Measurements from ENCODE around the gene NGEF. TPM values are rescaled to one million over a fixed set of nuclear protein-coding genes. Genes with fewer than 3 reads are reported as not detected.

Gene NGEF
- polyA plus RNA-seq, 1 experiment = 0.10 TPM

- peaks cover 6% of the 10 kb centered on the region for H3K27me3 ChIP-seq (ENCODE audit: control insufficient read depth, insufficient read depth, low read length)
- H3K27ac ChIP-seq (ENCODE audit: low read depth, low read length) = no peak overlapping the region
- no peak for DNase-seq (ENCODE audit: low read depth, low spot score)
- H3K9me3 ChIP-seq (ENCODE audit: control insufficient read depth, insufficient read depth, low read length) = no peaks in the 10 kb centered on the region; the same call in 1 of the 2 replicates
- no peak for TF ChIP-seq CTCF (IDR thresholded peaks at IDR 0.05; ENCODE audit: low read depth, low read length)
- ChIA-PET POLR2A (no interaction called here), CTCF (no interaction called here)
- H3K4me3 ChIP-seq (ENCODE audit: low read depth, low read length) = no peak overlapping the region
Measured at GRCh38 chr2:232890896-232891601, 122.0 kb downstream of the NGEF start.

- no peak for DNase-seq (ENCODE audit: low read depth, low spot score)
- CTCF ChIA-PET = no interaction called here
- POLR2A ChIA-PET = no interaction called here
- H3K27me3 ChIP-seq (ENCODE audit: control insufficient read depth, insufficient read depth, low read length) = peaks cover 6% of the 10 kb centered on the region
- no peak overlapping the region for H3K27ac ChIP-seq (ENCODE audit: low read depth, low read length)
- TF ChIP-seq CTCF (IDR thresholded peaks at IDR 0.05; ENCODE audit: low read depth, low read length) = no peak
- no peaks in the 10 kb centered on the region; the same call in 1 of the 2 replicates for H3K9me3 ChIP-seq (ENCODE audit: control insufficient read depth, insufficient read depth, low read length)
- H3K4me3 ChIP-seq (ENCODE audit: low read depth, low read length) = no peak overlapping the region
Measured at GRCh38 chr2:232890536-232890895, 122.5 kb downstream of the NGEF start.

- Histone ChIP-seq H3K4me3 (ENCODE audit: low read depth, low read length) (no peak overlapping the region), H3K27ac (ENCODE audit: low read depth, low read length) (no peak overlapping the region), H3K27me3 (ENCODE audit: control insufficient read depth, insufficient read depth, low read length) (peaks cover 6% of the 10 kb centered on the region), H3K9me3 (ENCODE audit: control insufficient read depth, insufficient read depth, low read length) (no peaks in the 10 kb centered on the region; the same call in 1 of the 2 replicates)
- no peak for DNase-seq (ENCODE audit: low read depth, low spot score)
- TF ChIP-seq CTCF (IDR thresholded peaks at IDR 0.05; ENCODE audit: low read depth, low read length) = no peak
- ChIA-PET CTCF (no interaction called here), POLR2A (no interaction called here)
Measured at GRCh38 chr2:232889876-232890401, 123.1 kb downstream of the NGEF start.

GRCh38 chr2:232888839-232889529, 124.1 kb downstream of the NGEF start:
- Histone ChIP-seq H3K27me3 (ENCODE audit: control insufficient read depth, insufficient read depth, low read length) (peaks cover 4% of the 10 kb centered on the region), H3K9me3 (ENCODE audit: control insufficient read depth, insufficient read depth, low read length) (no peaks in the 10 kb centered on the region; the same call in 1 of the 2 replicates), H3K27ac (ENCODE audit: low read depth, low read length) (no peak overlapping the region), H3K4me3 (ENCODE audit: low read depth, low read length) (no peak overlapping the region)
- no peak for DNase-seq (ENCODE audit: low read depth, low spot score)
- ChIA-PET CTCF (no interaction called here), POLR2A (no interaction called here)
- no peak for TF ChIP-seq CTCF (IDR thresholded peaks at IDR 0.05; ENCODE audit: low read depth, low read length)

Measured in AG04450 (cell line).